Spleen (tissue), 7 donors: ENCODE results near the gene GSE1.

Experiments
- POLR2A ChIP-seq, 3 donors: fragments of 450-650 bp; IDR thresholded peaks; one replicate each; pipeline ENCODE4 v1.5.1; 2017; ENCODE audit warnings: antibody characterized with exemption in 3 of 3, mild to moderate bottlenecking in 1 of 3
- TF ChIP-seq, protein P1 (sequence below), 11 experiments: fragments of 200-600 bp in 7 of 11; fragments of 450-650 bp in 4 of 11; sonication (generic) in 4 of 11; IDR thresholded peaks in 8 of 11; conservative IDR thresholded peaks in 3 of 11; 1 replicate in 7 of 11; 2 replicates in 4 of 11; pipeline versions ENCODE4 v1.4.0 to v1.8.0; 2016 to 2021; ENCODE audit warnings: antibody characterized with exemption in 11 of 11, inconsistent platforms in 4 of 11, mild to moderate bottlenecking in 1 of 11
- donor health status: DM: no; HTN: no; CAD: no; lungs with moderate emphysema.
- donor health status: DM: no; HTN: no; CAD: no.
- donor health status: DM: no; HTN: no; CAD: no.

DNA sequence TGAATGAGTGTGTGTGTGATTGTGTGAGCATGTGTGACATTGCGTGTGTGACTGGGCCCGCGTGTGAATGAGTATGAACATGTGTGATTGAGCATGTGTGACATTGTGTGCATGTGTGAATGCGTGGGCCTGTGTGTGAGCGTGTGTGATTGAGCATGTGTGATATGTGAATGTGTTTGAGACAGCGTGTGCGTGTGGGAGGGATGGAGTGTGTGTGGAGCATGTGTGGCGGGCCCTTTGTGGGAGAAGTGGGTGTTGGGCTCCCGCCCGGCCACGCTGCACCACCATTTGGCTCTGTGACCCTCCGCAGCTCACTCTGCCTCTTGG, 22.7 kb upstream of the GSE1 start:
- TF ChIP-seq POLR2A (IDR thresholded peaks at IDR 0.05), result no peak
- TF ChIP-seq, protein P1, sequence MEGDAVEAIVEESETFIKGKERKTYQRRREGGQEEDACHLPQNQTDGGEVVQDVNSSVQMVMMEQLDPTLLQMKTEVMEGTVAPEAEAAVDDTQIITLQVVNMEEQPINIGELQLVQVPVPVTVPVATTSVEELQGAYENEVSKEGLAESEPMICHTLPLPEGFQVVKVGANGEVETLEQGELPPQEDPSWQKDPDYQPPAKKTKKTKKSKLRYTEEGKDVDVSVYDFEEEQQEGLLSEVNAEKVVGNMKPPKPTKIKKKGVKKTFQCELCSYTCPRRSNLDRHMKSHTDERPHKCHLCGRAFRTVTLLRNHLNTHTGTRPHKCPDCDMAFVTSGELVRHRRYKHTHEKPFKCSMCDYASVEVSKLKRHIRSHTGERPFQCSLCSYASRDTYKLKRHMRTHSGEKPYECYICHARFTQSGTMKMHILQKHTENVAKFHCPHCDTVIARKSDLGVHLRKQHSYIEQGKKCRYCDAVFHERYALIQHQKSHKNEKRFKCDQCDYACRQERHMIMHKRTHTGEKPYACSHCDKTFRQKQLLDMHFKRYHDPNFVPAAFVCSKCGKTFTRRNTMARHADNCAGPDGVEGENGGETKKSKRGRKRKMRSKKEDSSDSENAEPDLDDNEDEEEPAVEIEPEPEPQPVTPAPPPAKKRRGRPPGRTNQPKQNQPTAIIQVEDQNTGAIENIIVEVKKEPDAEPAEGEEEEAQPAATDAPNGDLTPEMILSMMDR (IDR thresholded peaks at IDR 0.05 in 8 of 11, conservative IDR thresholded peaks at IDR 0.05 in 3 of 11), result no peak
